GM18907 (cell line): Measurements from ENCODE around the gene ATP9B.

Source experiments
- ATAC-seq: cut with Tn5 transposase; IDR thresholded peaks from one replicate; pipeline ENCODE4 v1.9.1; 2021; ENCODE audit warnings: mild to moderate bottlenecking, moderate library complexity; ENCODE audit not compliant: unreplicated experiment

ATP9B gene

GRCh38 chr18:79393635-79394533 lies 324.7 kb downstream of the ATP9B start:
- ATAC-seq = no peak

DNA sequence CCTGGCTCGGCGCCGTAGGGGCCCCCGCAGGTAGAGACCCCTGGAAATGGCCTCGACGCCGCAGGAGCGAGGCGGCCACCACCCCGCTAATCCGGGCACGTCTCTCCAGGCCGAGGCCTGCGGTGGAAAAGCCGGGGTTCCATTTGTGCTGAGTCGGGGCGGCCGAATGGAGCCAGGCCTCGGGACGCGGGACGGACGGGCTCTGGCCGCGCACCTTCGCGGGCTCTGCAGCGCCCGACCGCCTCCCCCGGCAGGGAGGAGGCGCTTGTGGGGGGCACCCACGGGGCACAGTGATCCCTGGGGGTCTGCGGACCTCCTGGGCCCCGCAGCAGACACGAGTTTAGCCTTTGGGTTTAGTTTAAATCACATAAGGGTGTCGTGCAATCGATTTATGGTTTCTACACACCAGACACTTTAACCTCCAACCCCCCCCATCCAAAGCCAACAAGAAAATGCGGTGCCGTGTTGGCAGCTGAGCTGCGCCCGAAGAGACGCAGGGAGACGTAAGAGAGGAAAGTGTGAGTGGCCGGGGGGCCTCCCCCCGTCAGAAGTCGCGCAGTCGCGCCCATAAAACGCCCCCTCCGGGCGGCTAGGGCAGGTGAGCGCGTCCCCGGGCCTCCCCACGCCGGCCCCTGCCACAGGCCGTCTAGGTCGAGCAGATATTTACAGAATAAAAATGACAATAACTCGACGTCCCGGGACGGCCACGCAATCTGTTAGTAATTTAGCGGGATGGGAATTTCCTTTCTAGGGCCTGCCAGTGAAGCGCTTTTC lies 325.5 kb downstream of the ATP9B start:
- ATAC-seq = no peak

GRCh38 chr18:79395308-79395640 lies 326.1 kb downstream of the ATP9B start:
- ATAC-seq = no peak

DNA sequence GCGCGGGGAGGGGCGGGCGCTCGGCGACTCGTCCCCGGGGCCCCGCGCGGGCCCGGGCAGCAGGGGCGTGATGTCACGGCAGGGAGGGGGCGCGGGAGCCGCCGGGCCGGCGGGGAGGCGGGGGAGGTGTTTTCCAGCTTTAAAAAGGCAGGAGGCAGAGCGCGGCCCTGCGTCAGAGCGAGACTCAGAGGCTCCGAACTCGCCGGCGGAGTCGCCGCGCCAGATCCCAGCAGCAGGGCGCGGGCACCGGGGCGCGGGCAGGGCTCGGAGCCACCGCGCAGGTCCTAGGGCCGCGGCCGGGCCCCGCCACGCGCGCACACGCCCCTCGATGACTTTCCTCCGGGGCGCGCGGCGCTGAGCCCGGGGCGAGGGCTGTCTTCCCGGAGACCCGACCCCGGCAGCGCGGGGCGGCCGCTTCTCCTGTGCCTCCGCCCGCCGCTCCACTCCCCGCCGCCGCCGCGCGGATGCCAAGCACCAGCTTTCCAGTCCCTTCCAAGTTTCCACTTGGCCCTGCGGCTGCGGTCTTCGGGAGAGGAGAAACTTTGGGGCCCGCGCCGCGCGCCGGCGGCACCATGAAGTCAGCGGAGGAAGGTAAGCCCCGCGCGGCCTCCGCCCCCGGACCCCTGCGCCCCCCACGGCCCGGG lies 326.7 kb downstream of the ATP9B start, which contains the start of gene NFATC1:
TSS of gene NFATC1 (plus strand) at position 170 of the 644 bp plus-strand sequence. CDS start at position 465, 295 bp downstream.
- ATAC-seq = peak; percentile 0

GRCh38 chr18:79396431-79397246 lies 327.4 kb downstream of the ATP9B start:
- peak; percentile 35 for ATAC-seq

- no peak for ATAC-seq
Measured at GRCh38 chr18:79397247-79397829, 328.1 kb downstream of the ATP9B start.

- ATAC-seq = no peak
Measured at GRCh38 chr18:79397830-79398761, 328.9 kb downstream of the ATP9B start.

- ATAC-seq = no peak
Measured at GRCh38 chr18:79399275-79400081, 330.3 kb downstream of the ATP9B start.

DNA sequence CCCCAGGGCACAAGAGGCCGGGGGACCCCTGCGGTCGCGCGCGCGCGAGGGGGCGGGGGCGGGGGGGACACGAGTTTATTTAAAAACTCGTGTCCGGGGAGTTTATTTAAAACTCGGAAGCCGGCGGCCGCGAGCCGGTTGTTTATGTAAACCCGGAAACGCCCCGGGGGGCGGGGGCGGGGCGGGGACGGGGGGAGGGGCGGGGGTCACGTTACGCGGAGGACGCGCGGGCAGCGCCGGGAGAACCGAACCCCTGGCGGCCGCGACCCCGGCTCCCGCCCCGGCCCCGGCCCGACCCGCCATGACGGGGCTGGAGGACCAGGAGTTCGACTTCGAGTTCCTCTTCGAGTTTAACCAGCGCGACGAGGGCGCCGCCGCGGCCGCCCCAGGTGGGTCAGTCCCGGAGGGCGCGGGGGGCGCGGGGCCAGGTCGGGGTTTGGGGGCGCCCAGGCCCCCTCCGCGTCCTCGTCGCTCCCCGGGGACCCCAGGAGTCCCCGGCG lies 330.9 kb downstream of the ATP9B start:
- peak; percentile 25 for ATAC-seq

DNA sequence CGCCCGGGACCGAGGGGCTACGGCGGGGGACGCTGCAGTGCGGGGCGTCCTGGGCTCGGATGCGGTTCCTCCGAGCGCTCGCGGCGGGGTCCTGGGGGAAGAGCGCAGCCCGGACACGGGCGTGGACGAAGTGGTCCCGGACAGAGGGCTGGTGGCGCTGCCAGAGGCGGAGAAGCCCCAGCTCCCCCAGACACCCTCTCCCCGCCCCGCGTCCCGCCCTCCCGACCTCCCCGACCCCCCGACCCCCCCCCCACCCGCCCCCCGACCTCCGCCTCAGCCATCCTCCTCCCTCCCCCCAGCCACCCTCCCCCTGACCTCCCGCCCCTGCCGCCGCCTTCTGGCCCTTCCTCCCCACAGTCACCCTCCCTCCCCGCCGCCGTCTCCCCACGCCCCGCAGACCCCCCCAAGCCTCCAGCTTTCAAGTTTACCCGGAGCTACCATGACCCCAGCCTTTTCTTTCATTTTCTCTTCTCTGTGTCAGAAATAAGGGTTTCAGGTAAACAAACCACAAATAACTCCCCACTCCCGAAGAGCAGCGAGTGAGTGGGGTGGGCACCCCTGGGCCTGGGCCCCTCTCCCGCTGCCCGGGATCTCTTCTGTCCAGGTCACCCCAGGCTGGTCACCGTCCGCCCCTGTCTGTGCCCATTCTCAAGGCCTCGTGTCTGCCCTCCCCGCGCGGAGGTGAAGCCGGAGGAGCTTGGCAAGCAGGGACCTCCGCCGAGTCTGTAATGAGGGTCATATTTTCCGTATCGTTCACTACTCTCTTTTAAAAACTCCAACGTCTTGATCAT lies 331.6 kb downstream of the ATP9B start:
- peak; percentile 2 for ATAC-seq

- ATAC-seq = no peak
Measured at GRCh38 chr18:79401494-79402208, 332.5 kb downstream of the ATP9B start.

DNA sequence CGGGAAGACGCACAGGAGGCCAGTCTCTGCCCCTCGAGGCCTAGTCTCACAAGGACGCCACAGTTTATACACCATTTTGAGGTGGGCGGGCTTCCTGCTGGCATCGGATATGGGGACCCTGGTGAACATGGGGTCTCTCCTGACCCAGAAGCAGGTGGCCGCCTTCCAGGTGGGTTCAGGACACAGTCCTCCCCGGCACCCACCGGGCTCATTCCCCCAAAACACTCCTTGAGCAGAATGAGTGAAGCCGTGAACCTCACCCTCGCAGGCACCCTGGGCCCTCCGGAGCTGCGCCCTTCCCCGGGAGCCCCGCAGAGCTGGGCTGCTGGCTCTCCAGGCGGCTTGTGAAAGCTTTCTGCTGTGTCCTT lies 333.0 kb downstream of the ATP9B start:
- ATAC-seq = no peak

DNA sequence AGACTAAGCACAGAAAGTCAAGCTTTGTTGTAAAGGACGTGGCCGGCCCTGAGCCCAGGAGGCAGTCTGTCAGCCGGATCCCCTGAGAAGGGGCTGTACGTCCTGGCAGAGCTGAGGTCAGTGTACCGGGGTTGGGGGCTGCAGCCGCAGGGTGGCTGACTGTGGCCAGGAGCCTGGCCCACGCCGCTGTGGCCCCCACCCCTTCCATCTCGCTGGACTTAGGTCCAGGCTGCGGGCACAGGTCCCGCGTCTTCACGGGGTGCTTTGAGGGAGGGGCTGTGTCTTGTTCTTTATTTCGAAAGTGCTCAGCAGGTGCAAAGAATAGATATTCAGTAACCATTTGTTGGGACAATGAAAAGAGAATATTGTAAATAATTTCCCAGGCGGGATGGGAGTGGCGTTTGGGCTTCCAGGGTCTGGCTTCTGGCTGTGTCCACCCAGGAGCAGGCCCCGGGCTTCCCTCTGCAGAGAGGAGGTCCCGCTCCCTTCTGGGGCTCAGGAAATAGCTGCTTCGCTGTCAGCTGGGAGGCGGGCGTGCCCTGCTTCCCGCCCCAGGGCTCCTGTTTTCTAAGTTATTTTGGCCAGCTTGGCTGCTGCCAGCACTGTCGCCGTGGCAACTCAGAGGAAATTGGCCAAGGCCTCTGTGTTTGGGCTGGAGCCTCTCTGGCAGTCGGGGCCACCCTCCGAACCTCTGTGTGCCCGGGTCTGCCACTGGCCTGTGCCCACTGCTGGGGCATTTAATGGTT lies 334.0 kb downstream of the ATP9B start:
- ATAC-seq = no peak

DNA sequence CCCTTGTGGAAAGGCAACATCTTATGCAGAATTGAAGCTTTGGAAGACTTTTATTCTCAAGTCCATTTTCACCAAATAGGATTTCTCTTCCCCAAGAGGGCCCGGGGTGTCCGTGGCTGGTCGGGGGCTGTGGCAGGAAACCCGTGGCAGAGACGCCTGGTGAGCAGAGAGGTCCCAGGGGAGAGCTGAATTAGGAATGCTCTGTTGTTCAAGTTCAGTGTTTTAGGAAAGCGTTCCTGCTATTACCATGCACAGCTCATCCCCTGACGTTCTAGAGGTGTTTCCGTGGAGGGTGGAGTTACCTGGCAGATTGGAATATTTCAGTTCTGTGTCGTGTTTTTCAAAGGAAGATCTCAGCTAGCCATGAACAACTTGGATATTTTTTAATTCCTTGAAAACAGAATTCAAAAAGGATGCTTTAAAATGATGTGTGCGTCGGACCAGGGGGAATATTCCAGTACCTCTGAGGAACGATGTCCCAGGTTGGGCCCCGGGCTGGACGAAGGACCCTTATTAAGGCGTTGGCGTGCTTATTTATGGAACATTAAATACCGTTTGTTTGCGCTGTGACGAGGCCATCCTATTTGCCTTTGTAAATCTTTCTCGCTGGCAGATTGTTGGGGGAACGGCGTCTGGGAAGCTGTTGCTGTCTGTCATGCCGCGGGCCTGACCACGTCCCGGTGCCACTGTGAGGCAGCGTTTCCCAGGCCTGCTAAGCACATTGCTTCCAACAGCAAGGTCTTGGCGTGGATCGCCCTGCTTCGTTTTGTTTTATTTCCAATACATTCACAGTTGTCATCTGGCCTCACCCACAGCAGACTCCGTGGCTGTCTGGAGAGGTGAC lies 334.8 kb downstream of the ATP9B start:
- no peak for ATAC-seq

DNA sequence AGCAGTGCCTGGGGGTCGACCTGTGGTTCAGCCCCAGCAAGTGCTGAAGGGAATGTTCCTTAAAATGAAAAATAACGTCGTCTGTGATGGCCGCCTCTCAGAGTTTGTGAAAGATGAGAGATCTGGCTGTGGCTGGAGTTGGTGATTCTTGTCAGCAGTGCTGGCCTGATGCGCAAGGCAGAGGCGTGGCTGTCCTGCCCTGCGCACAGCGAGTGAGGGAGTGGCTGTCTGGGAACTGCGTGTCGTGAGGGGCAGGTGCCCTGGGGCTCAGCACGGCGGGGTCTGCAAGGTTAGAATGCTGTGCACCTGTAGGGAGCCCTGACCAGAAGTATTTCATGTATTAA lies 335.3 kb downstream of the ATP9B start:
- ATAC-seq = no peak
